22Rv1 (cell line): ENCODE results near the gene KIF26B.

Source experiments
- H3K27ac ChIP-seq: fragments of 450-650 bp; 2 replicates; pipeline ENCODE4 v1.5.1; 2017
- ZFX ChIP-seq: fragments of 450-650 bp; IDR thresholded peaks from 2 replicates; pipeline ENCODE4 v1.6.1; 2017; ENCODE audit warnings: antibody characterized with exemption, borderline replicate concordance
- TF ChIP-seq, protein P1 (sequence below): fragments of 450-650 bp; IDR thresholded peaks from 2 replicates; pipeline ENCODE4 v1.5.1; 2017; ENCODE audit warnings: mild to moderate bottlenecking

KIF26B gene

DNA sequence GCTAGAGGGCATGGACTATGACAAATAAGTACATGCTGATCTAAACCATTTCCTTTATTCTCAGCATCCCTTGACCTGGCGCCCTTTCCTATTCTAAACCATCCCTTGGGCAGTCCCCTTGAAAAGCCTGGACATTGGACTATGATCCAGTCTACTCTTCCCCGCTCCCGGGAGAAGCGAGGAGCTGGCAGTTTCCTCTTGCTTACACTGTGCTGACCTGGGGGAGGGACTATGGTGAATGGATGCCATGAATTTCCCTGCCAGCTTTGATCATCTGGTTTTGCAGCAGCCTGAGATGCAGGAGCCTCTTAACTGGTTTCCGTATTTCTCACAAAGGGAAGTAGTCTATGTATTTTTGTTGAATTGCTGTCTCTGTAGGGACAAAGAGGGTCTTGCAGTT, 121.7 kb downstream of the KIF26B start:
- no peak overlapping the region for H3K27ac ChIP-seq
- TF ChIP-seq ZFX, result no peak
- TF ChIP-seq, protein P1, sequence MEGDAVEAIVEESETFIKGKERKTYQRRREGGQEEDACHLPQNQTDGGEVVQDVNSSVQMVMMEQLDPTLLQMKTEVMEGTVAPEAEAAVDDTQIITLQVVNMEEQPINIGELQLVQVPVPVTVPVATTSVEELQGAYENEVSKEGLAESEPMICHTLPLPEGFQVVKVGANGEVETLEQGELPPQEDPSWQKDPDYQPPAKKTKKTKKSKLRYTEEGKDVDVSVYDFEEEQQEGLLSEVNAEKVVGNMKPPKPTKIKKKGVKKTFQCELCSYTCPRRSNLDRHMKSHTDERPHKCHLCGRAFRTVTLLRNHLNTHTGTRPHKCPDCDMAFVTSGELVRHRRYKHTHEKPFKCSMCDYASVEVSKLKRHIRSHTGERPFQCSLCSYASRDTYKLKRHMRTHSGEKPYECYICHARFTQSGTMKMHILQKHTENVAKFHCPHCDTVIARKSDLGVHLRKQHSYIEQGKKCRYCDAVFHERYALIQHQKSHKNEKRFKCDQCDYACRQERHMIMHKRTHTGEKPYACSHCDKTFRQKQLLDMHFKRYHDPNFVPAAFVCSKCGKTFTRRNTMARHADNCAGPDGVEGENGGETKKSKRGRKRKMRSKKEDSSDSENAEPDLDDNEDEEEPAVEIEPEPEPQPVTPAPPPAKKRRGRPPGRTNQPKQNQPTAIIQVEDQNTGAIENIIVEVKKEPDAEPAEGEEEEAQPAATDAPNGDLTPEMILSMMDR, result no peak

DNA sequence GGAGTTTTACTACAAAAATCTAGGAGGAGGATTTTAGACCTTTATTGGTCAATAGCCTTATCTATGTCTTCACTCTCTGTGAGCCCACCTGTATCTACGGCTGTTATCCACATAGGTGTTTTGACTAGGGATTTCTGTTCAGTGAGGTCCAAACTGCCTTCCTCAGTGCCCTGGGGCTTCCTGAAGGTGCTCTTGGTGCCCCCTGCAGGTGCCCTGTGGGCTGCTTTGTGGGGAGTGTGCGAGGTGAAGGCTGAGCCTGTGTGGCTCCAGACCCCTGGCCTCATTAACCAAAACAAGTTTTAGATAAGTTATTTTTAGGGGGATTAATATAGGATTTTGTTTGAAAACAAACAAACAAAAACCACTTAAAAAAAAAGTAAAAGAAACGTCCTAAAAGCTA, 122.5 kb downstream of the KIF26B start:
- no peak overlapping the region for H3K27ac ChIP-seq
- TF ChIP-seq, protein P1, result peak; percentile 39
- no peak for TF ChIP-seq ZFX

DNA sequence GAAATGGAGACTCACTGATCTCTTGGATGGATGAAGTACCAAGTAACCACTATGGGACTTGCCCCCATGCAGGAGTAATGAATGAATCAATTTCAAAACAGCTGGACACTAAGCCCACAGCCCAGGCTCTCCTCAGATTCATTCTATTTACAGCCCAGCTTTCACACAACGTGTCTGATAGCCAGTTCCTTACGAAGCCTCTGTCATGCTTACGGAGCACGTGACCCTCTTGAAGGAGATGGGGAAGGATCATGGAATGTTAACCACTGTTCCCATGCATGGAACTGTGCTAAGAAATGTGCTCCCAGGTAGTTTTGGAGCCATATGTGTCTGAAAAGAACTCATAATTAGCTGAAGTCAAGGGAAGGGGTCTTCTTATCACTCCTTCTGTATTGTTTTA, 124.1 kb downstream of the KIF26B start:
- TF ChIP-seq, protein P1, result no peak
- TF ChIP-seq ZFX, result no peak
- H3K27ac ChIP-seq, result no peak overlapping the region

DNA sequence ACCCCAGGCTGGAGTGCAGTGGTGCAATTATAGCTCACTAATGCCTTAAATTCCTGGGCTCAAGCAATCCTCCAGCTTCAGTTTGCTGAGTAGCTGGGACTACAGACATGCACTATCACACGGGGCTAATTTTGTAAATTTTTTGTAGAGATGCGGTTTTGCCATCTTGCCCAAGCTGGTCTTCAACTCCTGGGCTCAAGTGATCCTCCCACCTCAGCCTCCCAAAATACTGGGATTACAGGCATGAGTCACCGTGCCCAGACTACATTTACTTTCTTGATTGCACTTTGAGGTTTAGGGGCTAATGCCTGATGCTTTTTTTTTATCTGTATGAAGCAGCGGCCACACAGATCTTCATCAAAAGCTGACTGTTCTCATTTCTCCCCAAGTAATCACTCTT, 124.6 kb downstream of the KIF26B start:
- no peak overlapping the region for H3K27ac ChIP-seq
- TF ChIP-seq, protein P1, result no peak
- no peak for TF ChIP-seq ZFX

DNA sequence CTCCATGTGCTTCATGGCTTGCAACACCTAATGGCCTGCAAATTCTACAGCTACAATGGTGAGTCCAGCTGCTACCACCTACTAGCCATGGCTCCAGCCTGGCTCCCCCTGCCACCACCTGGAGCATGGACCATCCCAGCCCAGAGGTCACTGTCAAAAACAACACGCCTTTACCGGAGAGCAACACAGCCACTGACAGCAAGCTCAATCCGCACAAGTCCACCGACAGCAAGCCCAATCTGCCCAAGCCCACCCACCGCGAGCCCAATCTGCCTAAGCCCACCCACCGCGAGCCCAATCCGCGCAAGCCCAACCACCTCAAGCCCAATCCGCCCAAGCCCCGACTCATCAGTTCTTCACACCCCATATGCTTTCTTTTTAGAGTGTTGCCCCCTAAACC, 128.2 kb downstream of the KIF26B start:
- H3K27ac ChIP-seq, result no peak overlapping the region
- TF ChIP-seq, protein P1, result no peak
- TF ChIP-seq ZFX, result no peak

DNA sequence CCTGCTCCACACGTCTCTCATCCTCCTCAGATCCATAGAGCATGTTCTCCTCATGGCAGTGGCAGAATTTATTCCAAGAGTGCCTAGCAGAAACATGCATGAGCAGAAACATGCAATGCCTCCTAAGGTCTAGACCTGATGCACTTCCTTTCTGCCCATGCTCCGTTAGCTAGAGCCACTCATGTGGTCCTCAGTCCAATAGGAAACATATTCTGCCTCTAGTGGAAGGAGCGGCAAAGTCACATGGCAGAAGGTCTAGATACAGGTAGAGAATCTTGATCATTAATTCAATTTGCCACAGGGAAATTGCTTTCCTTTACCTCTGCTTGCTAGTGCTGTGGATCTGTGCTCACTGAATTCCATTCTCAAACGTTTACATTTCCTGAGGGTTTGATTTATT, 130.4 kb downstream of the KIF26B start:
- no peak for TF ChIP-seq ZFX
- TF ChIP-seq, protein P1, result no peak
- H3K27ac ChIP-seq, result no peak overlapping the region

DNA sequence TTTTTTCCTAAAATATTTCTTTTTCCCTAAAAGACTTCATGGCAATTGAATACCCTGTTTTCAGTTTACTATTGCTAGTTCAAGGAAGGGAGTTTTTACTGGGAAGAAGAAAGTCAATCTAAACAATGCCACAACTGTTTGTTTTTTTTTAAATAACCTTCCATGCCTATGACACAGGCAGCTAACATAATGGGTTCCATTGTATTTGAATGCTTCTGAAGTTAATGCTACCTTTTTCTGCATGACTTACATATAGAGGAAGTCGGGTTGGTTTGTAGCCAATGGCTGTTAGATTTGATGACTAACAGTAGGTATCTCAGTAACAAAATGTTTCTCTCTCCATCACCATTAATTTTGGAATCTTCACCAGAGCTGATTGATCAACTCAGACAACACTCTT, 134.0 kb downstream of the KIF26B start:
- no peak overlapping the region for H3K27ac ChIP-seq
- TF ChIP-seq, protein P1, result no peak
